Fibroblast of skin of right quadriceps (primary cell): ENCODE data around the gene LILRB4.
"Not testable (repeated sequence)": the region's sequence is repeated elsewhere in the genome, so short reads cannot be mapped to it uniquely, and the experiment has no call there.

Experiments
- DNase-seq: peaks from one replicate; pipeline ENCODE4 v3.0.0-alpha.2; 2013

LILRB4 gene

GRCh38 chr19:54697716-54698115 lies 34.9 kb downstream of the LILRB4 start:
- DNase-seq, result not testable (repeated sequence)

- no peak for DNase-seq
These were observed 42.1 kb downstream of the LILRB4 start for GRCh38 chr19:54704928-54705327.

- DNase-seq, result no peak
These were observed 45.2 kb downstream of the LILRB4 start for GRCh38 chr19:54707962-54708361.

GRCh38 chr19:54708781-54709180 lies 46.0 kb downstream of the LILRB4 start:
- no peak for DNase-seq

- DNase-seq, result no peak
These were observed 46.6 kb downstream of the LILRB4 start for GRCh38 chr19:54709212-54709948.

- not testable (repeated sequence) for DNase-seq
These were observed 47.2 kb downstream of the LILRB4 start for GRCh38 chr19:54709956-54710355.
